Measurements from ENCODE around the gene CENPU. TPM values are rescaled to one million over a fixed set of nuclear protein-coding genes. Genes with fewer than 3 reads are reported as not detected.

Gene CENPU
- total and polyA plus RNA-seq, 5 donors, result 0.66 to 1.8 (median 1.4) TPM

- intact Hi-C loops (cut with DNase I), result no loop called here
- ATAC-seq, result no peak
- Histone ChIP-seq H3K9me3 (ENCODE audit: control insufficient read depth, low read length) (no peaks in the 10 kb centered on the region), H3K27ac (ENCODE audit: low read length) (no peak overlapping the region), H3K4me1 (ENCODE audit: control insufficient read depth, insufficient read depth, low read length) (no peaks in the 10 kb centered on the region), H3K4me3 (ENCODE audit: low read length) (no peak overlapping the region), H3K27me3 (ENCODE audit: control insufficient read depth, insufficient read depth) (no peaks in the 10 kb centered on the region)
- 87% methylated on average over 1 of the region's 1 CpG for WGBS
- DNase-seq, result no peak
Measured at GRCh38 chr4:184706453-184706852, 27.4 kb downstream of the CENPU start.

- Histone ChIP-seq H3K27me3 (ENCODE audit: control insufficient read depth, insufficient read depth) (no peaks in the 10 kb centered on the region), H3K4me1 (ENCODE audit: control insufficient read depth, insufficient read depth, low read length) (no peaks in the 10 kb centered on the region), H3K27ac (ENCODE audit: low read length) (no peak overlapping the region), H3K9me3 (ENCODE audit: control insufficient read depth, low read length) (no peaks in the 10 kb centered on the region), H3K4me3 (ENCODE audit: low read length) (no peak overlapping the region)
- WGBS, result 83% methylated on average over 5 of the region's 5 CpGs
- no peak for ATAC-seq
- intact Hi-C loops (cut with DNase I), result no loop called here
- no peak for DNase-seq
Measured at GRCh38 chr4:184705692-184706091, 28.2 kb downstream of the CENPU start.

GRCh38 chr4:184702114-184702513 lies 31.8 kb downstream of the CENPU start:
- Histone ChIP-seq H3K9me3 (ENCODE audit: control insufficient read depth, low read length) (no peaks in the 10 kb centered on the region), H3K4me1 (ENCODE audit: control insufficient read depth, insufficient read depth, low read length) (no peaks in the 10 kb centered on the region), H3K27ac (ENCODE audit: low read length) (no peak overlapping the region), H3K4me3 (ENCODE audit: low read length) (no peak overlapping the region), H3K27me3 (ENCODE audit: control insufficient read depth, insufficient read depth) (no peaks in the 10 kb centered on the region)
- intact Hi-C loops (cut with DNase I), result no loop called here
- DNase-seq, result no peak
- 96% methylated on average over 2 of the region's 2 CpGs for WGBS
- no peak for ATAC-seq

GRCh38 chr4:184699941-184700340 lies 34.0 kb downstream of the CENPU start:
- WGBS, result 92% methylated on average over 4 of the region's 4 CpGs
- H3K4me1 ChIP-seq (ENCODE audit: control insufficient read depth, insufficient read depth, low read length), result no peaks in the 10 kb centered on the region
- intact Hi-C loops (cut with DNase I), result no loop called here
- no peak overlapping the region for H3K4me3 ChIP-seq (ENCODE audit: low read length)
- no peaks in the 10 kb centered on the region for H3K9me3 ChIP-seq (ENCODE audit: control insufficient read depth, low read length)
- H3K27me3 ChIP-seq (ENCODE audit: control insufficient read depth, insufficient read depth), result no peaks in the 10 kb centered on the region
- no peak overlapping the region for H3K27ac ChIP-seq (ENCODE audit: low read length)
- DNase-seq, result no peak
- ATAC-seq, result no peak

GRCh38 chr4:184697956-184698355 lies 35.9 kb downstream of the CENPU start:
- no peaks in the 10 kb centered on the region for H3K4me1 ChIP-seq (ENCODE audit: control insufficient read depth, insufficient read depth, low read length)
- DNase-seq (peak in 1 of 3 donors; percentile 67), ATAC-seq (peak; percentile 37 to 73)
- 60% methylated on average over 3 of the region's 3 CpGs for WGBS
- H3K27ac ChIP-seq (ENCODE audit: low read length), result no peak overlapping the region
- intact Hi-C loops (cut with DNase I), result no loop called here
- H3K4me3 ChIP-seq (ENCODE audit: low read length), result peak overlapping the region; percentile 7
- no peaks in the 10 kb centered on the region for H3K9me3 ChIP-seq (ENCODE audit: control insufficient read depth, low read length)
- H3K27me3 ChIP-seq (ENCODE audit: control insufficient read depth, insufficient read depth), result no peaks in the 10 kb centered on the region

- ATAC-seq (peak; percentile 43 to 46), DNase-seq (no peak)
- H3K27ac ChIP-seq (ENCODE audit: low read length), result no peak overlapping the region
- intact Hi-C loops (cut with DNase I), result no loop called here
- H3K4me1 ChIP-seq (ENCODE audit: control insufficient read depth, insufficient read depth, low read length), result no peaks in the 10 kb centered on the region
- no peak overlapping the region for H3K4me3 ChIP-seq (ENCODE audit: low read length)
- 53% methylated on average over 3 of the region's 3 CpGs for WGBS
- no peaks in the 10 kb centered on the region for H3K27me3 ChIP-seq (ENCODE audit: control insufficient read depth, insufficient read depth)
- H3K9me3 ChIP-seq (ENCODE audit: control insufficient read depth, low read length), result no peaks in the 10 kb centered on the region
Measured at GRCh38 chr4:184695178-184695896, 38.6 kb downstream of the CENPU start.

GRCh38 chr4:184694412-184694956 lies 39.4 kb downstream of the CENPU start:
- ATAC-seq, result no peak
- H3K27ac ChIP-seq (ENCODE audit: low read length), result no peak overlapping the region
- intact Hi-C loops (cut with DNase I), result no loop called here
- no peak for DNase-seq
- H3K27me3 ChIP-seq (ENCODE audit: control insufficient read depth, insufficient read depth), result no peaks in the 10 kb centered on the region
- H3K4me1 ChIP-seq (ENCODE audit: control insufficient read depth, insufficient read depth, low read length), result no peaks in the 10 kb centered on the region
- H3K4me3 ChIP-seq (ENCODE audit: low read length), result no peak overlapping the region
- no peaks in the 10 kb centered on the region for H3K9me3 ChIP-seq (ENCODE audit: control insufficient read depth, low read length)

- WGBS, result 83% methylated on average over 5 of the region's 5 CpGs
- Histone ChIP-seq H3K4me3 (ENCODE audit: low read length) (no peak overlapping the region), H3K4me1 (ENCODE audit: control insufficient read depth, insufficient read depth, low read length) (no peaks in the 10 kb centered on the region), H3K27me3 (ENCODE audit: control insufficient read depth, insufficient read depth) (no peaks in the 10 kb centered on the region), H3K9me3 (ENCODE audit: control insufficient read depth, low read length) (no peaks in the 10 kb centered on the region), H3K27ac (ENCODE audit: low read length) (no peak overlapping the region)
- DNase-seq, result no peak
- intact Hi-C loops (cut with DNase I), result no loop called here
- ATAC-seq, result no peak
Measured at GRCh38 chr4:184693056-184693455, 40.8 kb downstream of the CENPU start.

GRCh38 chr4:184689681-184690080 lies 44.2 kb downstream of the CENPU start:
- no peaks in the 10 kb centered on the region for H3K9me3 ChIP-seq (ENCODE audit: control insufficient read depth, low read length)
- no peaks in the 10 kb centered on the region for H3K27me3 ChIP-seq (ENCODE audit: control insufficient read depth, insufficient read depth)
- intact Hi-C loops (cut with DNase I), result no loop called here
- H3K4me3 ChIP-seq (ENCODE audit: low read length), result no peak overlapping the region
- H3K4me1 ChIP-seq (ENCODE audit: control insufficient read depth, insufficient read depth, low read length), result no peaks in the 10 kb centered on the region
- WGBS, result 58% methylated on average over 5 of the region's 5 CpGs
- DNase-seq, result no peak
- no peak overlapping the region for H3K27ac ChIP-seq (ENCODE audit: low read length)
- ATAC-seq, result no peak

GRCh38 chr4:184688447-184688846 lies 45.4 kb downstream of the CENPU start:
- H3K4me1 ChIP-seq (ENCODE audit: control insufficient read depth, insufficient read depth, low read length), result no peaks in the 10 kb centered on the region
- H3K27me3 ChIP-seq (ENCODE audit: control insufficient read depth, insufficient read depth), result no peaks in the 10 kb centered on the region
- intact Hi-C loops (cut with DNase I), result no loop called here
- WGBS, result 67% methylated on average over 11 of the region's 11 CpGs
- H3K9me3 ChIP-seq (ENCODE audit: control insufficient read depth, low read length), result no peaks in the 10 kb centered on the region
- no peak overlapping the region for H3K27ac ChIP-seq (ENCODE audit: low read length)
- no peak for DNase-seq
- H3K4me3 ChIP-seq (ENCODE audit: low read length), result no peak overlapping the region
- ATAC-seq, result no peak

GRCh38 chr4:184688005-184688404 lies 45.9 kb downstream of the CENPU start:
- ATAC-seq, result no peak
- intact Hi-C loops (cut with DNase I), result no loop called here

More at GRCh38 chr4:184688005-184688404, 45.9 kb downstream of the CENPU start:
- WGBS, result 49% methylated on average over 3 of the region's 3 CpGs
- H3K4me1 ChIP-seq (ENCODE audit: control insufficient read depth, insufficient read depth, low read length), result no peaks in the 10 kb centered on the region
- no peaks in the 10 kb centered on the region for H3K27me3 ChIP-seq (ENCODE audit: control insufficient read depth, insufficient read depth)
- DNase-seq, result no peak
- H3K4me3 ChIP-seq (ENCODE audit: low read length), result no peak overlapping the region
- H3K9me3 ChIP-seq (ENCODE audit: control insufficient read depth, low read length), result no peaks in the 10 kb centered on the region
- no peak overlapping the region for H3K27ac ChIP-seq (ENCODE audit: low read length)

Measured in right cardiac atrium (tissue), 5 donors.